H1 (cell line): Measurements from ENCODE around the gene TMEM59L. TPM values are rescaled to one million over a fixed set of nuclear protein-coding genes. Genes with fewer than 3 reads are reported as not detected.
A peak's percentile ranks its signal among the peaks of the same experiment; 100 is the strongest.

Experiments used
- CTCF ChIA-PET: fragments of 300-600 bp; sonication (Branson Sonifier 250); formaldehyde crosslinking; loops from one replicate; lab custom pipeline; 2021; ENCODE audit not compliant: partially characterized antibody; lab: Charles Lee
- POLR2A ChIA-PET: fragments of 300-600 bp; sonication (Branson Sonifier 250); formaldehyde crosslinking; loops from one replicate; lab custom pipeline; 2021; ENCODE audit warnings: inconsistent platforms; ENCODE audit not compliant: partially characterized antibody; lab: Charles Lee
- DNase-seq, 2 experiments: peaks; one replicate each; pipeline versions ENCODE4 v3.0.0 to v3.0.0-alpha.2; 2010 to 2022; ENCODE audit warnings: low spot score in 2 of 2, low read depth in 1 of 2, mixed read lengths in 1 of 2
- FAIRE-seq: peaks from 2 replicates; lab custom pipeline; 2011; peaks lifted over from hg19 to GRCh38; lab: Jason Lieb, UNC
- H2AFZ ChIP-seq: 2 replicates; pipeline ENCODE4 v1.8.1; 2012; ENCODE audit warnings: low read length, inconsistent platforms
- H2AK5ac ChIP-seq: 2 replicates; pipeline ENCODE4 v1.6.1; 2013; ENCODE audit warnings: low read depth, low read length
- H2BK120ac ChIP-seq: replicated peaks from 2 replicates; pipeline ENCODE3; 2013; ENCODE audit warnings: low read depth, low read length, inconsistent platforms
- H2BK12ac ChIP-seq: 2 replicates; pipeline ENCODE4 v1.6.1; 2013; ENCODE audit warnings: low read depth, low read length
- H2BK15ac ChIP-seq: 2 replicates; pipeline ENCODE4 v1.6.1; 2013; ENCODE audit warnings: low read length
- H2BK20ac ChIP-seq: 2 replicates; pipeline ENCODE4 v1.6.1; 2013; ENCODE audit warnings: low read length
- H2BK5ac ChIP-seq: 2 replicates; pipeline ENCODE4 v1.6.1; 2013; ENCODE audit warnings: low read depth, low read length
- H3K14ac ChIP-seq: 2 replicates; pipeline ENCODE4 v1.6.1; 2013; ENCODE audit warnings: inconsistent platforms; ENCODE audit not compliant: insufficient read length
- H3K18ac ChIP-seq: 2 replicates; pipeline ENCODE4 v1.6.1; 2013; ENCODE audit warnings: low read length; ENCODE audit errors: extremely low read depth
- H3K23ac ChIP-seq: 2 replicates; pipeline ENCODE4 v1.6.1; 2013; ENCODE audit warnings: inconsistent platforms; ENCODE audit not compliant: insufficient read length
- H3K23me2 ChIP-seq: 2 replicates; pipeline ENCODE4 v1.6.1; 2013; ENCODE audit warnings: low read depth, low read length
- H3K27ac ChIP-seq: 2 replicates; pipeline ENCODE4 v1.6.1; 2011; ENCODE audit warnings: low read depth, low read length, inconsistent platforms
- H3K27me3 ChIP-seq, 4 experiments: replicated peaks in 1 of 4; 1 replicate in 1 of 4; 2 replicates in 3 of 4; pipeline versions ENCODE4 v1.6.1 to v1.8.1; 2011 to 2013; ENCODE audit warnings: low read length in 3 of 4, mild to moderate bottlenecking in 3 of 4, inconsistent platforms in 2 of 4, mixed read lengths in 2 of 4, moderate library complexity in 1 of 4; ENCODE audit not compliant: control insufficient read depth in 3 of 4, insufficient read depth in 3 of 4; ENCODE audit errors: extremely low read depth in 1 of 4
- H3K36me3 ChIP-seq, 4 experiments: 2 replicates each; pipeline versions ENCODE4 v1.6.1 to v1.8.1; 2011 to 2013; ENCODE audit warnings: mild to moderate bottlenecking in 4 of 4, low read length in 3 of 4, moderate library complexity in 2 of 4, control low read depth in 1 of 4, inconsistent platforms in 1 of 4; ENCODE audit not compliant: insufficient read depth in 4 of 4, control insufficient read depth in 2 of 4
- H3K4ac ChIP-seq: replicated peaks from 2 replicates; pipeline ENCODE3; 2013; ENCODE audit warnings: low read length, low read depth, mixed read lengths, inconsistent platforms; ENCODE audit not compliant: insufficient read length
- H3K4me1 ChIP-seq, 4 experiments: replicated peaks in 1 of 4; 1 replicate in 1 of 4; 2 replicates in 3 of 4; pipeline versions ENCODE4 v1.6.1 to v1.8.1; 2011 to 2013; ENCODE audit warnings: low read length in 3 of 4, inconsistent platforms in 2 of 4, mixed read lengths in 1 of 4; ENCODE audit not compliant: insufficient read depth in 4 of 4, control insufficient read depth in 3 of 4
- H3K4me2 ChIP-seq, 2 experiments: 2 replicates each; pipeline versions ENCODE4 v1.6.1 to v1.8.1; 2011 to 2013; ENCODE audit warnings: low read depth in 2 of 2, low read length in 2 of 2, control low read depth in 1 of 2, inconsistent platforms in 1 of 2, mild to moderate bottlenecking in 1 of 2; ENCODE audit not compliant: insufficient read depth in 1 of 2
- H3K4me3 ChIP-seq, 4 experiments: fragments of 200-600, 300-600 bp in 1 of 4; sonication (generic), shearing (Covaris generic), sonication (Bioruptor Twin) in 1 of 4; 2 replicates each; pipeline versions ENCODE4 v1.5.1 to v1.8.1; 2011 to 2016; ENCODE audit warnings: low read length in 4 of 4, low read depth in 3 of 4, control low read depth in 2 of 4, inconsistent platforms in 2 of 4, mild to moderate bottlenecking in 2 of 4, mixed read lengths in 1 of 4, moderate library complexity in 1 of 4; ENCODE audit not compliant: insufficient read depth in 2 of 4; ENCODE audit errors: extremely low read depth in 1 of 4
- H3K56ac ChIP-seq: replicated peaks from 2 replicates; pipeline ENCODE3; 2013; ENCODE audit warnings: low read depth, mild to moderate bottlenecking, mixed read lengths, low read length, inconsistent platforms; ENCODE audit not compliant: insufficient read length
- H3K79me1 ChIP-seq: 2 replicates; pipeline ENCODE4 v1.6.1; 2013; ENCODE audit warnings: low read depth, low read length, control low read depth
- H3K79me2 ChIP-seq, 2 experiments: 2 replicates each; pipeline versions ENCODE4 v1.6.1 to v1.8.1; 2012 to 2013; ENCODE audit warnings: low read length in 2 of 2, mild to moderate bottlenecking in 2 of 2, inconsistent platforms in 1 of 2; ENCODE audit not compliant: insufficient read depth in 2 of 2, control insufficient read depth in 1 of 2
- H3K9ac ChIP-seq, 4 experiments: replicated peaks in 1 of 4; 1 replicate in 1 of 4; 2 replicates in 3 of 4; pipeline versions ENCODE4 v1.6.1 to v1.8.1; 2011 to 2013; ENCODE audit warnings: low read depth in 3 of 4, low read length in 3 of 4, control low read depth in 2 of 4, mild to moderate bottlenecking in 2 of 4, moderate library complexity in 2 of 4, inconsistent platforms in 1 of 4; ENCODE audit errors: extremely low read depth in 1 of 4
- H3K9me3 ChIP-seq, 2 experiments: 2 replicates each; pipeline versions ENCODE4 v1.6.1 to v1.8.1; 2012 to 2013; ENCODE audit warnings: mild to moderate bottlenecking in 2 of 2, moderate library complexity in 2 of 2, control low read depth in 1 of 2, inconsistent platforms in 1 of 2, low read depth in 1 of 2, low read length in 1 of 2, mixed read lengths in 1 of 2; ENCODE audit not compliant: insufficient read depth in 2 of 2
- H4K20me1 ChIP-seq, 2 experiments: replicated peaks in 1 of 2; 2 replicates each; pipeline versions ENCODE3 to v1.8.1; 2011 to 2013; ENCODE audit warnings: inconsistent platforms in 2 of 2, low read length in 2 of 2, mild to moderate bottlenecking in 1 of 2; ENCODE audit not compliant: insufficient read depth in 2 of 2, control insufficient read depth in 1 of 2
- H4K5ac ChIP-seq: 2 replicates; pipeline ENCODE4 v1.6.1; 2013; ENCODE audit warnings: low read length, low read depth, mixed read lengths, inconsistent platforms; ENCODE audit not compliant: insufficient read length
- H4K8ac ChIP-seq: 2 replicates; pipeline ENCODE4 v1.8.0; 2013; ENCODE audit warnings: mild to moderate bottlenecking, moderate library complexity, low read length, inconsistent platforms; ENCODE audit not compliant: insufficient read depth; ENCODE audit errors: extremely low read depth
- H4K91ac ChIP-seq: replicated peaks from 2 replicates; pipeline ENCODE3; 2013; ENCODE audit warnings: low read length, mixed read lengths, inconsistent platforms; ENCODE audit not compliant: insufficient read length
- EZH2 ChIP-seq: fragments of 200-600 bp; sonication (generic); IDR thresholded peaks from 2 replicates; pipeline ENCODE4 v1.7.1; 2012; ENCODE audit warnings: low read depth, mild to moderate bottlenecking, moderate library complexity, low read length, inconsistent platforms; ENCODE audit not compliant: severe bottlenecking
- GABPA ChIP-seq: IDR thresholded peaks from 2 replicates; pipeline ENCODE4 v1.6.1; 2011; ENCODE audit warnings: mild to moderate bottlenecking, low read length, moderate library complexity, borderline replicate concordance; ENCODE audit not compliant: insufficient read depth
- JUND ChIP-seq: IDR thresholded peaks from 2 replicates; pipeline ENCODE4 v1.6.1; 2011; ENCODE audit warnings: mild to moderate bottlenecking, improper control_type of control experiment, low read length
- RNF2 ChIP-seq: fragments of 200-900, 300-1000 bp; sonication (generic); IDR thresholded peaks from 2 replicates; pipeline ENCODE4 v1.7.1; 2016; ENCODE audit warnings: borderline replicate concordance, low read depth, mild to moderate bottlenecking, antibody characterized with exemption, low read length; ENCODE audit not compliant: poor library complexity, severe bottlenecking; ENCODE audit errors: missing control alignments
- SUZ12 ChIP-seq: fragments of 200-600 bp; sonication (generic); IDR thresholded peaks from 2 replicates; pipeline ENCODE4 v1.6.1; 2012; ENCODE audit warnings: mild to moderate bottlenecking, inconsistent platforms, low read length, moderate library complexity, mixed read lengths
- TEAD4 ChIP-seq: IDR thresholded peaks from 2 replicates; pipeline ENCODE4 v1.6.1; 2012; ENCODE audit warnings: low read depth, low read length, inconsistent platforms, mixed read lengths
- WGBS, 2 experiments: shearing (Covaris generic) in 1 of 2; methylation state at CpG; one replicate each; pipeline versions ENCODE4 v1.1.6 to v1.1.7; 2013 to 2015; ENCODE audit warnings: low lambda C conversion rate in 2 of 2, mixed read lengths in 2 of 2, inconsistent platforms in 1 of 2, low coverage in 1 of 2, missing lambda C conversion rate in 1 of 2; ENCODE audit not compliant: insufficient replicate concordance in 2 of 2, insufficient coverage in 1 of 2, insufficient read length in 1 of 2; ENCODE audit errors: extremely low coverage in 1 of 2, missing lambda C conversion rate in 1 of 2; 5-methylcytosine and 5-hydroxymethylcytosine counted together
- polyA plus RNA-seq, 7 experiments: library from polyadenylated mRNA; depleted of rRNA in 3 of 7; stranded (reverse) in 5 of 7; unstranded in 2 of 7; fragments of >200 nt in 5 of 7; fragments of 200-250 nt in 2 of 7; gene quantifications; 1 replicate in 5 of 7; 2 replicates in 1 of 7; 4 replicates in 1 of 7; pipeline versions ENCODE4 v1.2.1 to v1.2.3, GENCODE V29; 2011 to 2013; ENCODE audit warnings: missing spikeins in 2 of 7, mixed read lengths in 2 of 7
- total RNA-seq: library from RNA; stranded (reverse); fragmentation: NEBNext Ultra II Directional; extraction: Animal tissue kit (Norgen Biotek cat#: 25700); gene quantifications from 2 replicates; pipeline ENCODE4 v1.2.1, GENCODE V29; 2021

Gene TMEM59L
- total and polyA plus RNA-seq, 2 of the 8 experiments (the other 6 are each of a cell fraction or from before 2014, with no cell fraction given): 4.0 to 12.2 TPM

DNA sequence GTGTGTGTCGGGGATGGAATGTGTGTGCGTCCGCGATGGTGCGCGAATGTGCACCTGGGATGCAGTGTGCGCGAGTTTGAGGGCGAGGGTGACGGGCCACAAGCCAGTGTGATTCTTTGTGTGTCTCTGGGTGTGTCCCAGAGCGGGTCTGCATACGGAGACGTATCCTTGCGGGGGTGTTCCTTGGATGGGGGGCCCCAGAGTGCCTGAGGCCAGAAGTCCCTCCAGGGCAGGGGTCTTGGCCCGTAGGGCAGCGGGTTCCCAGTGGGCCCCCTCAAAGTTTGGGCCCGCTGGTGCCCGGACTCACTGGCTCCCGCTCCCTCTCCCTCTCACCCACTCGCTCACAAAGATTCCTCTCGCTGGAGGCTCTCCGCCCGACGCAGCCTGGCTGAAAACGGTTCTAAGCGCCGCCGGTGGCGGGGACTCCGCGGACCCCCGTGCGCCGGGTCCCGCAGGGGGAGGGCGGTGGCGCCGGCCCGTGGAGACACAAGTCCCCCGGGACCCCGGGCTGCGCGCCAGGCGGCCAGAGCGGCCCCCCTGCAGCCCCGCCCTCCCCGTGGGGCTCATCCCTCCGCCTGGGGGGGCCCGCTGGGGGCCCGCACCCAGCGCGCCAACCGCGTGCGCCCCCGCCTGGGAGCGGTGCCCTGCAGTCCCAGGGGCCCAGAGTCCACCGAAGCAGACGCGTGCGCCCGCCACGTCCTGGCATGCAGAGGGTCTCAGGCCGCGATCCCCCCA lies 7.0 kb upstream of the TMEM59L start:
- Histone ChIP-seq H3K4me1 (peaks cover 27 to 42% (median 33%) of the 10 kb centered on the region in 4 experiments), H3K23me2 (peaks cover 10% of the 10 kb centered on the region; the same call in 1 of the 2 replicates), H3K18ac (peak overlapping the region; percentile 83), H4K5ac (no peak overlapping the region), H3K56ac (no peak overlapping the region), H3K9me3 (no peaks in the 10 kb centered on the region), H2BK15ac (peak overlapping the region; percentile 97; the same call in 1 of the 2 replicates), H2AK5ac (0 out of 2 replicates have a peak overlapping the region, but pooled peaks have one; percentile 60), H3K79me1 (no peaks in the 10 kb centered on the region), H3K27ac (no peak overlapping the region), H3K14ac (no peak overlapping the region), H3K79me2 (no peaks in the 10 kb centered on the region), H2BK120ac (peak overlapping the region; percentile 47), H3K9ac (no peak overlapping the region), H3K27me3 (peaks cover 74 to 91% (median 89%) of the 10 kb centered on the region in 4 experiments), H2BK20ac (peak overlapping the region; percentile 100; the same call in 1 of the 2 replicates), H3K36me3 (peaks cover 0 to 14% (median 0%) of the 10 kb centered on the region in 4 experiments; a peak in 1 of 8 replicates), H3K4me3 (peak overlapping the region in 2 of 4 experiments; percentile 5 to 53; a peak in 6 of 8 replicates), H3K4ac (peak overlapping the region; percentile 65), H4K8ac (peak overlapping the region; percentile 75; the same call in 1 of the 2 replicates), H4K20me1 (peaks cover 0 to 11% of the 10 kb centered on the region in 2 experiments), H3K4me2 (peak overlapping the region; percentile 43 to 63), H3K23ac (no peak overlapping the region), H2AFZ (no peak overlapping the region), H4K91ac (no peak overlapping the region), H2BK5ac (no peak overlapping the region), H2BK12ac (peak overlapping the region; percentile 96; the same call in 1 of the 2 replicates)
- FAIRE-seq: no peak
- ChIA-PET POLR2A (interaction anchor here (0.6 to 3.3 kb wide), 4 partner anchors 12 to 218 kb away, joined by 3 to 23 read pairs (median 4); no protein-coding TSS in a partner anchor), CTCF (interaction anchor here (3.3 kb wide), 1 partner anchor 13 kb away, joined by 31 read pairs; no protein-coding TSS in a partner anchor)
- peak; percentile 99 for TF ChIP-seq EZH2
- TF ChIP-seq RNF2: peak; percentile 76
- peak; percentile 99 for TF ChIP-seq SUZ12
- no peak for TF ChIP-seq GABPA
- TF ChIP-seq TEAD4: peak; percentile 40; the same call in 1 of the 2 replicates
- no peak for TF ChIP-seq JUND
- DNase-seq: no peak
- WGBS, 2 experiments: 7% methylated on average over 40 of the region's 65 CpGs; no CpG with 5 or more reads in 1 of the 2 experiments
